HCT116 (cell line): ENCODE measurements around the gene ADGRB3. TPM values are rescaled to one million over a fixed set of nuclear protein-coding genes. Genes with fewer than 3 reads are reported as not detected.

Experiments
- ATAC-seq: fragments of 200-7000 bp; cut with Tn5 transposase; 2 replicates; pipeline ENCODE4 v1.9.1; 2020; ENCODE audit warnings: mild to moderate bottlenecking, moderate library complexity
- BruUV-seq: library from RNA; stranded (reverse); fragments of 400-500 nt; replicated peaks from 2 replicates; lab custom pipeline; 2021; lab: Mats Ljungman, UMichigan
- CTCF ChIA-PET: fragments of 300-600 bp; sonication (Branson Sonifier 250); formaldehyde crosslinking; loops from one replicate; lab custom pipeline; 2021; ENCODE audit warnings: antibody characterized with exemption; lab: Charles Lee
- POLR2A ChIA-PET: fragments of 300-600, 350-600 bp; sonication (Branson Sonifier 250); formaldehyde crosslinking; loops from one replicate; lab custom pipeline; 2021; ENCODE audit warnings: antibody characterized with exemption; lab: Charles Lee
- RAD21 ChIA-PET, 2 experiments: fragments of 300-600 bp; sonication (Branson Sonifier 250); formaldehyde crosslinking; loops; one replicate each; lab custom pipeline; 2023; ENCODE audit warnings: low total read pairs in 2 of 2; ENCODE audit not compliant: uncharacterized antibody in 2 of 2, unreplicated experiment in 2 of 2, low non-redundant PET in 1 of 2; lab: Charles Lee
- DNase-seq: peaks from one replicate; pipeline ENCODE4 v3.0.0-alpha.2; 2010; ENCODE audit warnings: low read depth, low spot score
- H2AFZ ChIP-seq: fragments of 200-600 bp; shearing (Covaris generic), sonication (generic); 2 replicates; pipeline ENCODE4 v1.6.1; 2017; ENCODE audit warnings: low read depth, mixed run types, mixed read lengths, antibody characterized with exemption, low read length; ENCODE audit not compliant: poor library complexity, severe bottlenecking
- H3K27ac ChIP-seq: 2 replicates; pipeline ENCODE4 v1.5.1; 2012; ENCODE audit warnings: low read depth, low read length
- H3K27me3 ChIP-seq: fragments of 200-600 bp; sonication (generic); 2 replicates; pipeline ENCODE4 v1.6.1; 2016; ENCODE audit warnings: mixed run types, low read length, mixed read lengths; ENCODE audit not compliant: insufficient read depth
- H3K36me3 ChIP-seq, 2 experiments: fragments of 200-500 bp in 1 of 2; fragments of 200-600 bp in 1 of 2; sonication (Bioruptor generic) in 1 of 2; sonication (generic) in 1 of 2; 2 replicates each; pipeline versions ENCODE4 v1.5.1 to v1.6.1; 2014 to 2016; ENCODE audit warnings: low read length in 2 of 2, inconsistent platforms in 1 of 2, mixed read lengths in 1 of 2, mixed run types in 1 of 2; ENCODE audit not compliant: insufficient read depth in 2 of 2, control insufficient read depth in 1 of 2
- H3K4me1 ChIP-seq, 2 experiments: fragments of 200-600 bp in 1 of 2; sonication (generic) in 1 of 2; 2 replicates each; pipeline versions ENCODE4 v1.5.1 to v1.6.1; 2012 to 2017; ENCODE audit warnings: low read length in 2 of 2, inconsistent platforms in 1 of 2, mild to moderate bottlenecking in 1 of 2, mixed read lengths in 1 of 2, mixed run types in 1 of 2, moderate library complexity in 1 of 2; ENCODE audit not compliant: insufficient read depth in 2 of 2, control insufficient read depth in 1 of 2
- H3K4me2 ChIP-seq: fragments of 200-600 bp; sonication (generic); 2 replicates; pipeline ENCODE4 v1.6.1; 2017; ENCODE audit warnings: mixed run types, low read length, mixed read lengths
- H3K4me3 ChIP-seq, 2 experiments: fragments of 200-600 bp in 1 of 2; sonication (generic) in 1 of 2; replicated peaks in 1 of 2; 2 replicates each; pipeline ENCODE4 v1.5.1; 2011 to 2016; ENCODE audit warnings: low read length in 2 of 2, control low read depth in 1 of 2, low read depth in 1 of 2, mild to moderate bottlenecking in 1 of 2, mixed read lengths in 1 of 2, mixed run types in 1 of 2
- H3K79me2 ChIP-seq: fragments of 200-600 bp; sonication (generic); 2 replicates; pipeline ENCODE4 v1.6.1; 2017; ENCODE audit warnings: mild to moderate bottlenecking, mixed run types, low read length, moderate library complexity, mixed read lengths; ENCODE audit not compliant: insufficient read depth
- H3K9ac ChIP-seq: fragments of 200-600 bp; sonication (generic); 2 replicates; pipeline ENCODE4 v1.6.1; 2016; ENCODE audit warnings: low read length, mixed read lengths
- H3K9me2 ChIP-seq: fragments of 200-600 bp; sonication (generic), shearing (Covaris generic); 2 replicates; pipeline ENCODE4 v1.6.1; 2017; ENCODE audit warnings: mixed run types, mild to moderate bottlenecking, moderate library complexity; ENCODE audit not compliant: insufficient read depth
- H3K9me3 ChIP-seq, 2 experiments: fragments of 200-500 bp in 1 of 2; fragments of 200-600 bp in 1 of 2; sonication (Bioruptor generic) in 1 of 2; sonication (generic) in 1 of 2; 2 replicates each; pipeline ENCODE4 v1.6.1; 2014 to 2017; ENCODE audit warnings: low read length in 2 of 2, mixed read lengths in 2 of 2, inconsistent platforms in 1 of 2, low read depth in 1 of 2, mild to moderate bottlenecking in 1 of 2, mixed run types in 1 of 2, moderate library complexity in 1 of 2; ENCODE audit not compliant: control insufficient read depth in 1 of 2, insufficient read depth in 1 of 2
- H4K20me1 ChIP-seq: fragments of 200-600 bp; sonication (generic), shearing (Covaris generic); 2 replicates; pipeline ENCODE4 v1.6.1; 2017; ENCODE audit warnings: mixed run types, mild to moderate bottlenecking, moderate library complexity; ENCODE audit not compliant: insufficient read depth
- CBX3 ChIP-seq: IDR thresholded peaks from 2 replicates; pipeline ENCODE4 v1.6.1; 2012; ENCODE audit warnings: low read depth
- CEBPB ChIP-seq: IDR thresholded peaks from 2 replicates; pipeline ENCODE4 v1.6.1; 2012; ENCODE audit warnings: low read depth
- EGR1 ChIP-seq: IDR thresholded peaks from 2 replicates; pipeline ENCODE4 v1.6.1; 2012; ENCODE audit warnings: low read depth
- ELF1 ChIP-seq: IDR thresholded peaks from 2 replicates; pipeline ENCODE4 v1.6.1; 2012; ENCODE audit warnings: low read depth, borderline replicate concordance
- JUND ChIP-seq: IDR thresholded peaks from 2 replicates; pipeline ENCODE4 v1.6.1; 2012
- POLR2AphosphoS5 ChIP-seq: IDR thresholded peaks from 2 replicates; pipeline ENCODE4 v1.6.1; 2011; ENCODE audit warnings: mild to moderate bottlenecking, low read depth, low read length, moderate library complexity
- REST ChIP-seq: IDR thresholded peaks from 2 replicates; pipeline ENCODE4 v1.6.1; 2012; ENCODE audit warnings: low read depth
- SIN3A ChIP-seq: IDR thresholded peaks from 2 replicates; pipeline ENCODE4 v1.6.1; 2012; ENCODE audit warnings: low read depth
- SRF ChIP-seq: IDR thresholded peaks from 2 replicates; pipeline ENCODE4 v1.6.1; 2012; ENCODE audit warnings: low read depth
- intact Hi-C: fragments of 100-400 bp; cut with micrococcal nuclease; formaldehyde crosslinking; loops from 2 replicates; pipeline ENCODE4 v1.10.0; 2022
- total RNA-seq: library from RNA; stranded (reverse); gene quantifications from one replicate; pipeline ENCODE4 v1.2.1, GENCODE V29; 2021; ENCODE audit not compliant: unreplicated experiment
- TF ChIP-seq, protein P1 (sequence below), 3 experiments: fragments of 200-600 bp in 1 of 3; sonication (generic) in 1 of 3; IDR thresholded peaks in 2 of 3; conservative IDR thresholded peaks in 1 of 3; 2 replicates each; pipeline ENCODE4 v1.5.1; 2012 to 2017; ENCODE audit warnings: low read depth in 2 of 3, low read length in 2 of 3, antibody characterized with exemption in 1 of 3, borderline replicate concordance in 1 of 3, control low read depth in 1 of 3, mild to moderate bottlenecking in 1 of 3, mixed read lengths in 1 of 3, mixed run types in 1 of 3, moderate library complexity in 1 of 3; ENCODE audit not compliant: insufficient read depth in 1 of 3
- TF ChIP-seq, protein P2 (sequence below): IDR thresholded peaks from 2 replicates; pipeline ENCODE4 v1.6.1; 2012

Gene ADGRB3
- total RNA-seq, 1 experiment from 2014 or later, result not detected

GRCh38 chr6:69265090-69265489 lies 630.0 kb downstream of the ADGRB3 start:
- H3K9me3 ChIP-seq, result peaks cover 0 to 4% of the 10 kb centered on the region in 2 experiments; a peak in 2 of 4 replicates
- no peaks in the 10 kb centered on the region for H3K36me3 ChIP-seq
- no peaks in the 10 kb centered on the region for H4K20me1 ChIP-seq
- H3K79me2 ChIP-seq, result no peaks in the 10 kb centered on the region
- H3K9me2 ChIP-seq, result no peaks in the 10 kb centered on the region
- H3K4me1 ChIP-seq, result no peaks in the 10 kb centered on the region
- CTCF ChIA-PET, result no interaction called here
- ATAC-seq (no peak), DNase-seq (no peak)
- H3K4me3 ChIP-seq, result no peak overlapping the region
- no peak for TF ChIP-seq SRF
- TF ChIP-seq, protein P1, sequence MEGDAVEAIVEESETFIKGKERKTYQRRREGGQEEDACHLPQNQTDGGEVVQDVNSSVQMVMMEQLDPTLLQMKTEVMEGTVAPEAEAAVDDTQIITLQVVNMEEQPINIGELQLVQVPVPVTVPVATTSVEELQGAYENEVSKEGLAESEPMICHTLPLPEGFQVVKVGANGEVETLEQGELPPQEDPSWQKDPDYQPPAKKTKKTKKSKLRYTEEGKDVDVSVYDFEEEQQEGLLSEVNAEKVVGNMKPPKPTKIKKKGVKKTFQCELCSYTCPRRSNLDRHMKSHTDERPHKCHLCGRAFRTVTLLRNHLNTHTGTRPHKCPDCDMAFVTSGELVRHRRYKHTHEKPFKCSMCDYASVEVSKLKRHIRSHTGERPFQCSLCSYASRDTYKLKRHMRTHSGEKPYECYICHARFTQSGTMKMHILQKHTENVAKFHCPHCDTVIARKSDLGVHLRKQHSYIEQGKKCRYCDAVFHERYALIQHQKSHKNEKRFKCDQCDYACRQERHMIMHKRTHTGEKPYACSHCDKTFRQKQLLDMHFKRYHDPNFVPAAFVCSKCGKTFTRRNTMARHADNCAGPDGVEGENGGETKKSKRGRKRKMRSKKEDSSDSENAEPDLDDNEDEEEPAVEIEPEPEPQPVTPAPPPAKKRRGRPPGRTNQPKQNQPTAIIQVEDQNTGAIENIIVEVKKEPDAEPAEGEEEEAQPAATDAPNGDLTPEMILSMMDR (IDR thresholded peaks at IDR 0.05 in 2 of 3, conservative IDR thresholded peaks at IDR 0.05 in 1 of 3; ENCODE audit: borderline replicate concordance in 1 of 3, insufficient read depth in 1 of 3, low read depth in 2 of 3, low read length in 2 of 3), result no peak
- no peak overlapping the region for H3K4me2 ChIP-seq
- POLR2A ChIA-PET, result no interaction called here
- no peak overlapping the region for H3K9ac ChIP-seq
- no TSS peak for BruUV-seq
- no peak overlapping the region for H3K27ac ChIP-seq
- RAD21 ChIA-PET, result no interaction called here
- intact Hi-C loops, result no loop called here
- H3K27me3 ChIP-seq, result no peaks in the 10 kb centered on the region
- no peak overlapping the region for H2AFZ ChIP-seq

DNA sequence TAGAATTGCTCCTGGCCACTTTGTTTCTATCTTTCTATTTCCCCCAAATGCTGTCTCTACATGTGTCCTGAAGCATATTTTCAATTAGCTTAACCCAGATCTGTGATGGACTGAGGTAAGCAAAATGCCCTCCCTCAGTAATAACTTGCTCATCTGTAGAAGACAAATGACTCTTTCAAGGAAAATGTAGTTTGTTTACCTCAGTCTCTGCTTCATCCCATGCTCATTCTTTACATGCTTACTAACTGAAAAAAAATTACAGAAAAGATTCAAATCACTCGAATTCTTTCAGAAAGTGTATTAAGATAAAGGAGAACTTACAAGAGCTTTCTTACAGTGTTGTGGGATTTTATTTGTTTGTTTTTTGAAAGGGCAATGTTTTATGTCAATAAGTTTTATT lies 630.6 kb downstream of the ADGRB3 start:
- ChIA-PET CTCF (no interaction called here), POLR2A (no interaction called here), RAD21 (no interaction called here)
- Histone ChIP-seq H3K36me3 (no peaks in the 10 kb centered on the region), H3K9ac (no peak overlapping the region), H3K4me1 (no peaks in the 10 kb centered on the region), H3K4me2 (no peak overlapping the region), H2AFZ (no peak overlapping the region), H3K79me2 (no peaks in the 10 kb centered on the region), H3K27ac (no peak overlapping the region), H3K9me3 (peaks cover 0 to 4% of the 10 kb centered on the region in 2 experiments; a peak in 2 of 4 replicates), H3K9me2 (no peaks in the 10 kb centered on the region), H3K4me3 (no peak overlapping the region), H4K20me1 (no peaks in the 10 kb centered on the region), H3K27me3 (no peaks in the 10 kb centered on the region)
- DNase-seq (no peak), ATAC-seq (no peak)
- no TSS peak for BruUV-seq
- intact Hi-C loops, result no loop called here
- TF ChIP-seq CBX3 (no peak), EGR1 (no peak), SIN3A (no peak), POLR2AphosphoS5 (no peak), ELF1 (no peak), REST (no peak), CEBPB (no peak), JUND (no peak)
- TF ChIP-seq, protein P2, sequence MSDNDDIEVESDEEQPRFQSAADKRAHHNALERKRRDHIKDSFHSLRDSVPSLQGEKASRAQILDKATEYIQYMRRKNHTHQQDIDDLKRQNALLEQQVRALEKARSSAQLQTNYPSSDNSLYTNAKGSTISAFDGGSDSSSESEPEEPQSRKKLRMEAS, result no peak
